HG03066 (cell line): ENCODE measurements around the gene TMEM232.

Source experiments
- ATAC-seq: cut with Tn5 transposase; IDR thresholded peaks from one replicate; pipeline ENCODE4 v1.9.1; 2021; ENCODE audit warnings: low read depth; ENCODE audit not compliant: unreplicated experiment

The TMEM232 gene

DNA sequence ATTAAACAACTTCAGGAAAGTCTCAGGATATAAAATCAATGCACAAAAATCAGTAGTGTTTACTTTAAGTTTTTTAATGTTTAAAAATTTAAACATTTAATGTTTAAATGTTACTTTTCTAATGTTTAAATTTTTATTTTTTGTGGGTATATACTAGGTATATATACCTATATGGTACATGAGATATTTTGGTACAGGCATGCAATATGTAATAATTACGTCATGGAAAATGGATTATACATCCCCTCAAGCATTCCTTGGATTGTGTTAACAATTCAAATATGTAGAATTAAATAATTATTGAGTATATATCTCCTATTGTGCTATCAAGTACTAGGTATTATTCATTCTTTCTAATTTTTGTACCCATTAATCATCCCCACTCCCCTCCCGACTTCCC lies 291.3 kb downstream of the TMEM232 start:
- ATAC-seq: no peak

DNA sequence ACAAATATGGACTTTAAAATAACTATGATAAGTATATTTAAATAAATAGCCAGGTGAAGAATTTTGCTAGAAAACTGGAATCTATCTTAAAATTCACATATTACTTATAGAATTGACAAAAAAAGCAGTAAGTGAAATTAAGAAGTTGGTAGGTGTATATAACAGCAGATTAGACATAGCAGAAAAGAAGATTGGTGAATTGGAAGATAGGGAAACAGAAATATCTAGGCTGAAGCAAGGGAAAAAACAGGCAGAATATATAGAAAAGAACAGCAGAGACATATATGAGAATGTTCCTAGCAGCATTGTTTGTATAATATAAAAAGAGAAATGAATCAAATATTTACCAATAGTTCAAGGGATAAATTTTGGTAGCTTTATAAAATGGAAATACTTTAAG lies 294.9 kb downstream of the TMEM232 start:
- no peak for ATAC-seq

DNA sequence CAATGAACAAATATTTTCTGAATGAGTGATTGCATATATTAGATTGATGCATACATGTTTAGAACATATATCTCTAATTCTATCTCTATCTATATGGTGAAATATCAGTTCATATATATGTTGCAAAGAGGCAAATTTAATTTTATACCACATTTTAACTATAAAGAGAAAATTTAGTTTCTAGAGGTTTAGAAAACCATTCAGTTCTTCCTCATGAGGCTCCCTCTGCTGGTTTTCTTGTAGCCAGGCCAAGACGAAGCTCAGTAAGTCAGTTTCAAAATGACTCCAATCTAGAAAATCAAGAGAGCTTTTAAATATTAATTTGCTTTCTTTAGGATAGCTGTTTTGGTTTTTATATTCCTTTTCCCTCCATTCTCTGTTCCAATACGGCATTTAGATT lies 312.1 kb downstream of the TMEM232 start:
- ATAC-seq: no peak

DNA sequence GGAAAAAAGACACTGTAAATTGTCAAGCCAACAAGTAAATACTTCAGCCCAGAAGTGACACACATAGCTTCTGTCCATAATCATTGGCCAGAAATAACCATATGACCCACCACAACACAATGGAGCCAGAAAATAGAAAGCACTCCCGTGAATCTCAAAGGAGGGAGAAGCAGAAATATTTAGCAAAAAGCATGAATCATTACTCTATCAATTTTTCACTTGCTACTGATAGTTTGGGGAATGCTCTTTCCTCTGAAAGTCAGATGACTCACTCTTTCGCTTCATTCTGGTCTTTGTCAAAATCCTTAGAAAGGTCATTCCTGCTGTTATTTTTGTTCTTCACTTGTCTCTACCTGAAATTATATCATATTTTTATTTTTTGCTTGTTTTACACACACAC lies 312.6 kb downstream of the TMEM232 start:
- ATAC-seq: no peak

DNA sequence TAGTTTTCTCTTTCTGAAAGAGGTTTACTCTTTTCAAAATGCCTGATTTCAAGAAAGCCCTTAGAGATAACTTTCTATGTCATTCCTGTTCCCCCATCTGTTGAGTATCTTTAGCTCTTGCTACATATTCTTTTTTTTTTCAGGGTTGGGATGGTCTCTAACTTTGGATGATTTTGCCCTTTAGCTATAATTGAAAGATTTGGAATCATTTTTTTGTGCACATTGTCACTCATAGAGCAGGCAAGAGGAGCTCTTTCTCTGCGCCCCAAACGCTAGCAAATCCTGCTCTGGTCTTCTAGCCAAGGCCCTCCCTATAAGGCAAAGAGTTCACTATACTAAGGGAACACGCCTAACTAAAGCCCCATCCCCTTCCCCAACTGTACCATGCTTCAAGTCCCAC lies 316.9 kb downstream of the TMEM232 start:
- no peak for ATAC-seq

DNA sequence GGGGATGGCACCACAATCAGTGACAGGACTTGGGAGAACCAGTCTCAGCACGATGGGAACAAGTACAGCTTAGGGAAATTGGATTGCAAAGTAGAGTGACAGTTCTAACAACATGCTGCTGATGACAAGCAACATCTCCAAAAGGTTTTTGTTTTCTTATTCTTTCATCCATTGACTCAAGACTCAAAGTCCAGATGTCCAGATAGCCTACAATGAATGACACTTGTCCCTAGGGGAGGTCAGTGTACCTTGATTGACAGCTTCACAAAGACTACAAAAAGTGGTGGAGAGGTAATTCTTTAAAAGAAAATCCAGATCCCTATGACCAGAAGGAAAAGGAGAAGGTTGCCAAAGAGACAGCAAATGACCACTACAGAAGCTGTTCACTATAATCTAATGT lies 323.9 kb downstream of the TMEM232 start:
- no peak for ATAC-seq

DNA sequence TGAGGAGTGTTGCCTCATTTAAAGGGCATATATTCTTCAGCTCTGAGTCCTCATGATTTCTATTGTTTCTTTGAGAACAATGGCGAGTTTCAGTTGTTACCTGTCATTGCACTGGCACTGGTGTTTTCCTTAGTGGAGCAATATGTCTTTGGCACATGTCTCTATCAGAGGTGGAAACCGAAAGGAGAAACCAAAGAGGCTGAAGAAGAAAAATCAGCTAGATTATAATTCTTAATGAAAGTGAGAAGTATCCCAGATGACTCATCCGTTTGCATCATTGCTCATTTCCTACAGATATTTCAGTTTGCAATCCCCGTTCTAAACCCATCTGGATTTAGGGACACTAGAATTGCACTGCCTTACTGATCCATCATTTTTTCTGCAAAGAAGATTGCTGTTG lies 324.6 kb downstream of the TMEM232 start:
- ATAC-seq: no peak

DNA sequence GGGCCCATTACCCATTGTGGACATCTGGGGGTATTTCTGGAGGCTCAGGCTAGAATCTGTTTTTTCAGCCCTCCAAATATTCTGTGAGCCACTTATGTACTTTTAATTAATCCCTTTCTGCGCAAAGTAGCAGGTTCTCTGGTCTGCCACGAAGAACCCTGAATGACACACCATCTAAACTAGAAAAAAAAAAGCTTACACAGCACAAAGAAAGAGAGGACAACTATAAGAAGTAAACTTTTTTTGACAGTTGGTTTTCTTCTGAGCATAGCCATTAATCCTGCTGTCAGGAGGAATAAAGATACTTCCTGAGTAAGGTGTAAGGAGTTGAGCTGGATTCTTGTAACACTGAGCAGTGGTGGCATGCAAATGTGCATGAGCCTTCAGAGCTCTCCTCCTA lies 327.5 kb downstream of the TMEM232 start:
- ATAC-seq: no peak

DNA sequence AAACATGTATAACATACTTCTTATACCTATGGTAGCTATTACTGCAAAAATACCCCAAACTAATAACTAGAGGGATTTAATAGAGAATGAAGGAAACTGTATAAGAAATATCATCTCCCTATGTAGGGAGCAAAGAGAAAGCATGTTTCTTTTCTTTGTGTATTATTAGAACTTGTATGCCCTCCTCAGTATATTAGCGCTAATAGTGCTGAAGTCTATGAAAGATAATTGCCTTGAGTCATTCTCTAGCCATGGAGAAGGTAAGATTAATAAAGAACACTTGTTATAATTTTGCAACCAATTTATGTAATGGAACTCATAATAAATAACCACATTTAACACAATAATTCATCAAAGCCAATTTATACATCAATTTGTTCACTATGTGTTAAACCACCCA lies 329.2 kb downstream of the TMEM232 start:
- ATAC-seq: no peak

DNA sequence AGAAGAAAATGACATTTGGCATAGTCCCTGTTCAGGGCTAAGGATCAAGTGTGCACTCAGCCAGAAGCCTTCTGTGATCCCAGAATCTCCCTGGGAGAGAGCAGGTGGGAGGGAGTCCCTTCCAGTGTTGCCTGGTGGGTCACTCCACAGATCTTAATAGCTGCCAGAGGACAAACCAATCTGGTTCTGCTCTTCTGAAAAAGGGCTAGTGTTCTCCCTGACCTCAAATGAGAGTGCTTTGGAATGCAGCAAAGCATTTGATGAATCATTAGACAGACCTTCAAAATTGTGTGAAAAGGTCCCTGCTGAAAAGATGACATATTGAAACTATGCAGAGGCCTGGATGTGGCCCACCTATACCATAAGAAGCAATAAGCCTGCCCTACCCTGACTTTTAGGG lies 339.7 kb downstream of the TMEM232 start:
- no peak for ATAC-seq

DNA sequence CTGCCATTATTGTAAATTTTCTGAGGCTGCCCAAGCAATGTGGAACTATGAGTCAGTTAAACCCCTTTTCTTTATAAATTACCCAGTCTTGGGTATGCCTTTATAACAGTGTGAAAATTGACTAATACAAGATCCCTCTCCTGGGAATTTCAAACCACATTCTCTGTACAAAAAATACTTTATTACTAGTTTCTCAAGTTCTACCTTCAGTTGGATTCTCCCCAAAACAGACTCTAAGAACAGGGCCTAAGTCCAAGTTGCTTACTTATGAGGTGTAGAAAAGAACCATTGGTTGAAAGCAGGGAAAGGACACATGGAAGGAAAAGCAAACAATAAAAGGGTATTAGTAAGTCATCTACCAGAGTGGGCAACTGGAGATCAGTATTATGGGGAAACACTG lies 343.2 kb downstream of the TMEM232 start:
- no peak for ATAC-seq

DNA sequence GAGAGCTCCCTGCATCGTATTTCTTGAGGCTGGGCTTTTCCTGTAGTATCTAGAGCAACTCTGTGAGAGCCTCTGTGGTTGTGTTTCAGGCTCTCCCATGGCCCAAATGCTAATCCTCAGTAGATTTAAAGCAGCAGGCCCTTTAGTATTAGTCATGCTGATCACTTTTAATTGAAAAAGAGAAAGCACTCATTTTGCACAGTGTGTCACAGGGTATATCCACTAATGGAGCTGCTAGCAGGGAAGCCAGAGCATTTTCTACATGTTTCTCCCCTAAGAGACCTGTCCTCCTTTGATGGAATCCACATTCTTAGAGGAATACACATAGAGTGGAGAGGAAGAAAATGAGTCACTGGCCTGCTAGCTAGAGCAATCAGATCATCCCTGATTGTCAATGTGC lies 348.5 kb downstream of the TMEM232 start:
- ATAC-seq: no peak

DNA sequence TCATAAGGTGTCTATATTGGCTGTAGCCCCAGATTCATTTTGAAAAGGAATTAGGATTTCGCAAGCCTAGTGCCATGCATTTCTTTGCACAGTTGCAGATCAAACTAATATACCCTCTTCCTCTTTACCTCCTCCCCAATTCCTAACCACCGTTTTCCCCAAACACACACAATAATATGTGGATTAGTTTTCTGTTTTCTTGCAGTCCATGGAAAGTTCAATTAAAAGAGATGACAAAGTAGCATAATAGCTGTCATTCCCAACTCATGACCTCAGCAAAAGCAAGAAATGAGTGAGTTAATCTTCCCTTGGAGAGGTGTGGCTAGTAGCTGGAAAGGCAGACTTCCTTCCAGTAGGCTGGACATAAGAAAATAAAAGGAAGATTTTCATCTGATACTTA lies 349.1 kb downstream of the TMEM232 start:
- ATAC-seq: no peak

DNA sequence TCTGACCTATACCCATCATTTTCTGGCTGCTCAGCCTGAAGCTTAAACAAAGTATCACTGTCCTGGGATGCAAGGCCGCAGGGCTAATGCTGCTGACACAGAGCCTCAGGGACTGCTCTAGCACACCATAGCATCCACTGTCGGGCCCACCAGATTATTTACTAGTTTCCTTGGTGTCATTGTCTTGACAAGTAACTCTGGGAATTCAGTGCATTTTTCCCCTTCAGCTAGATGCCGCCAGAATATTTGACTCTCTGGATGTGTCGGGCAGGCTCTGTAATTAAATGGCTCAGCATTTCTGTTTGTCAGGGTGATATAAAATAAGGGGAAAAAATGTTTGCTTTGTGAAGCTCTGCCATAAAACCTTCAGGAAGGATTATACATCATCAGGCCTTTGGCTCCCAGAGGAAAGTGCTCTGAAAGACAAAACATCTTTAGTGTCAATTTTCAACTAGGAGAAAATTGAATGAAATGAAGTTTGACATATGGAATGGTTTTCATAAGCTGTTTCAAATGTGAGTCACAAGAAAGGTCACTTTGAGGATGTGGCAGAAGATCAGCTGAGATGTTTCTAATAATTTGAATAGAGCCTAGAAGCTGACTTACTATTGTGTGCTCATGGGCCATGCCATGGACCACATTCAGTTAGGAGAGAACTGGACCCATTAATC lies 350.1 kb downstream of the TMEM232 start:
- ATAC-seq: no peak

DNA sequence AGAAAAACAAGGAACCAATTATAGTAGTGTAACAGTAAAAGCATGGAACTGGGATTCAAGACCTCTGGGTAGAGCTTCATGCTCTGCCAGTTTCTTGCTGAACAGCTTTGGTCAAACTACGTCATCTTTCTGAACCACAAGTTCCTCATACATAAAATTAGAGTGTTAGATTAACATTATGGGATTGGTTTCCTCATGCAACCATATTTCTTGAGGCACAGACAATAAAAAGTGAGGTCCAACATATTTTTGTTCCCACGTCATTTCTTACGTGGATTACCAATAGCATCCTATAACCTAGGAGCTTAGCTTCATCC lies 354.8 kb downstream of the TMEM232 start:
- ATAC-seq: peak; percentile 72

DNA sequence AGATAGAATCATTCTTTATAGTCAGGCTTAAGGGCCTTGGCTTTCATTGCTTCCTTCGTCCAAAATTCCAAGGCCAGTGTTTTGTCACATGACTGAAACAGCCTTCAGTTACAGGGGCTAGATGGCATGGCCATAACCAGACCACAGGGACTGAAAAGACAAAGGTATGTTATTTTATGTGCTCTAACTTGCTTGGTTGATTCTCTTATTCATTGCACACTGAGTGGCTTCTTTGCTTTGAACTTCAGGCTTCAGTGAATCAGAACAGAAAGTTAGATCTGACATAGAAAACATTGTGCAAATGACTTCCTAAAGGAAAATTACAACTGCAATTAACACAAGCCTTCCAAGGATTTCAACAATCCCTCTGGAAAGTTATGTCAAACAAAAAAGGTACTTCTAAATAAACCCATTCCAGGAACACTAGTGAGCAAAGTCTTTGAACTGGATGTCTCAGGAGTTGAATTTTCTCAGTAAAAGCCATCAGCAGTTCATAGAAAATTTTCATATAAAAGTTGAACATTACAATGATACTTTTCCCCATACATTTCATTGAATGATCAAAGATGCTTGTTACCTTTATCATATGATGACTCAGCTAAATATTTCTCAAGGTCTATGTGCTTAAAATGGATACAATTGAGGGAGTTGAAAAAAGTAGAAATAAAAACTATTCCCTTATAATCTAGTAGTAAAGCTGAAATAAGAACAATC lies 355.3 kb downstream of the TMEM232 start:
- ATAC-seq: no peak
